Ishikawa (cell line): ENCODE data around the gene ACADS.

Experiments
- CEBPB ChIP-seq: IDR thresholded peaks from 2 replicates; pipeline ENCODE4 v1.6.1; 2012
- CREB1 ChIP-seq: IDR thresholded peaks from 2 replicates; pipeline ENCODE4 v1.6.1; 2012; ENCODE audit warnings: low read depth
- EGR1 ChIP-seq: IDR thresholded peaks from 2 replicates; pipeline ENCODE4 v1.6.1; 2012
- EP300 ChIP-seq: IDR thresholded peaks from 2 replicates; pipeline ENCODE4 v1.6.1; 2012; ENCODE audit warnings: borderline replicate concordance
- RAD21 ChIP-seq: IDR thresholded peaks from 2 replicates; pipeline ENCODE4 v1.6.1; 2012; ENCODE audit warnings: low read depth
- TAF1 ChIP-seq: IDR thresholded peaks from 2 replicates; pipeline ENCODE4 v1.6.1; 2012; ENCODE audit warnings: low read depth, mild to moderate bottlenecking
- TF ChIP-seq, protein P1 (sequence below): IDR thresholded peaks from 2 replicates; pipeline ENCODE4 v1.6.1; 2012; ENCODE audit warnings: low read depth, mild to moderate bottlenecking
- TF ChIP-seq, protein P2 (sequence below): IDR thresholded peaks from 2 replicates; pipeline ENCODE4 v1.6.1; 2012

DNA sequence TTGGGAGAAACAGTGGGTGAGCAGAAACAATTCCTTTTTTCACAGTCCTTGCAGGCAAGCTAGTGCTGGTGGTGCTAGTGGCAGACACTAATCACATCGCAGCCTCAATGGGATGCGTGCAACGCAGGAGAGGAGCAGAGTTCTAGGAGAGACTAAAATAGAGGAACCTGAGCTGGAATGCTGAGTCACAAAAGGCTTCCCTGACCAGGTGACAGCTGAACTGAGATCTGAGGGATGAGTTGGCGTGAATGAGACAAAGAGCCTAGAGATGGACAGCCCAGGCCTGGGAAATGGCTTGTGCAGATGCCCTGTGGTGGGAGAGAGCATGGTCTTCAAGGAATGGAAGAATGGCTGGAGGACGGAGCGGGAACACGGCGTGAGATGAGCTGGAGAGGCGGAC is 25.8 kb downstream of the ACADS start:
- TF ChIP-seq, protein P1, sequence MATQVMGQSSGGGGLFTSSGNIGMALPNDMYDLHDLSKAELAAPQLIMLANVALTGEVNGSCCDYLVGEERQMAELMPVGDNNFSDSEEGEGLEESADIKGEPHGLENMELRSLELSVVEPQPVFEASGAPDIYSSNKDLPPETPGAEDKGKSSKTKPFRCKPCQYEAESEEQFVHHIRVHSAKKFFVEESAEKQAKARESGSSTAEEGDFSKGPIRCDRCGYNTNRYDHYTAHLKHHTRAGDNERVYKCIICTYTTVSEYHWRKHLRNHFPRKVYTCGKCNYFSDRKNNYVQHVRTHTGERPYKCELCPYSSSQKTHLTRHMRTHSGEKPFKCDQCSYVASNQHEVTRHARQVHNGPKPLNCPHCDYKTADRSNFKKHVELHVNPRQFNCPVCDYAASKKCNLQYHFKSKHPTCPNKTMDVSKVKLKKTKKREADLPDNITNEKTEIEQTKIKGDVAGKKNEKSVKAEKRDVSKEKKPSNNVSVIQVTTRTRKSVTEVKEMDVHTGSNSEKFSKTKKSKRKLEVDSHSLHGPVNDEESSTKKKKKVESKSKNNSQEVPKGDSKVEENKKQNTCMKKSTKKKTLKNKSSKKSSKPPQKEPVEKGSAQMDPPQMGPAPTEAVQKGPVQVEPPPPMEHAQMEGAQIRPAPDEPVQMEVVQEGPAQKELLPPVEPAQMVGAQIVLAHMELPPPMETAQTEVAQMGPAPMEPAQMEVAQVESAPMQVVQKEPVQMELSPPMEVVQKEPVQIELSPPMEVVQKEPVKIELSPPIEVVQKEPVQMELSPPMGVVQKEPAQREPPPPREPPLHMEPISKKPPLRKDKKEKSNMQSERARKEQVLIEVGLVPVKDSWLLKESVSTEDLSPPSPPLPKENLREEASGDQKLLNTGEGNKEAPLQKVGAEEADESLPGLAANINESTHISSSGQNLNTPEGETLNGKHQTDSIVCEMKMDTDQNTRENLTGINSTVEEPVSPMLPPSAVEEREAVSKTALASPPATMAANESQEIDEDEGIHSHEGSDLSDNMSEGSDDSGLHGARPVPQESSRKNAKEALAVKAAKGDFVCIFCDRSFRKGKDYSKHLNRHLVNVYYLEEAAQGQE: no peak
- no peak for TF ChIP-seq EGR1
- TF ChIP-seq TAF1: no peak
- TF ChIP-seq CEBPB: no peak
- TF ChIP-seq EP300: no peak
- TF ChIP-seq, protein P2, sequence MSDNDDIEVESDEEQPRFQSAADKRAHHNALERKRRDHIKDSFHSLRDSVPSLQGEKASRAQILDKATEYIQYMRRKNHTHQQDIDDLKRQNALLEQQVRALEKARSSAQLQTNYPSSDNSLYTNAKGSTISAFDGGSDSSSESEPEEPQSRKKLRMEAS: no peak
- TF ChIP-seq RAD21: no peak
- TF ChIP-seq CREB1: no peak
